Activated CD4-positive, alpha-beta T cell treated with anti-CD3 and anti-CD28 coated beads, Interleukin-2, amount 50 U/mL, for 48 hours (primary cell): ENCODE measurements around the gene SEC14L5.
"Not testable (repeated sequence)": the region's sequence is repeated elsewhere in the genome, so short reads cannot be mapped to it uniquely, and the experiment has no call there.

Source experiments
- DNase-seq, 2 experiments: peaks; one replicate each; pipeline ENCODE4 v3.0.0-alpha.2; 2020

The SEC14L5 gene

GRCh38 chr16:4933433-4933832 lies 24.7 kb upstream of the SEC14L5 start:
- no peak for DNase-seq

GRCh38 chr16:4933871-4934395 lies 24.2 kb upstream of the SEC14L5 start:
- no peak for DNase-seq

- DNase-seq = no peak
Measured at GRCh38 chr16:4934591-4934990, 23.5 kb upstream of the SEC14L5 start.

- DNase-seq = no peak
Measured at GRCh38 chr16:4935241-4935855, 22.8 kb upstream of the SEC14L5 start.

GRCh38 chr16:4936181-4936990 lies 21.7 kb upstream of the SEC14L5 start:
- DNase-seq = no peak

GRCh38 chr16:4936991-4937781 lies 20.9 kb upstream of the SEC14L5 start, which contains the start of gene PPL:
PPL (minus strand) TSS chr16:4937148; CDS start chr16:4937045, 103 bp downstream.
- DNase-seq = peak; percentile 17 to 27

- no peak for DNase-seq
Measured at GRCh38 chr16:4937782-4938682, 20.1 kb upstream of the SEC14L5 start.

GRCh38 chr16:4938683-4939030 lies 19.5 kb upstream of the SEC14L5 start:
- DNase-seq = no peak

- DNase-seq = no peak
Measured at GRCh38 chr16:4940719-4941118, 17.4 kb upstream of the SEC14L5 start.

- no peak for DNase-seq
Measured at GRCh38 chr16:4942481-4942880, 15.6 kb upstream of the SEC14L5 start.

GRCh38 chr16:4944333-4945281 lies 13.5 kb upstream of the SEC14L5 start:
- DNase-seq = no peak

GRCh38 chr16:4945560-4946502 lies 12.3 kb upstream of the SEC14L5 start:
- no peak for DNase-seq

- DNase-seq = no peak
Measured at GRCh38 chr16:4946917-4947316, 11.2 kb upstream of the SEC14L5 start.

- no peak for DNase-seq
Measured at GRCh38 chr16:4947722-4948503, 10.2 kb upstream of the SEC14L5 start.

GRCh38 chr16:4948903-4949766 lies 9.0 kb upstream of the SEC14L5 start:
- no peak for DNase-seq

GRCh38 chr16:4949986-4950385 lies 8.1 kb upstream of the SEC14L5 start:
- DNase-seq = no peak

GRCh38 chr16:4951583-4951982 lies 6.5 kb upstream of the SEC14L5 start:
- not testable (repeated sequence) for DNase-seq

GRCh38 chr16:4954714-4955113 lies 3.4 kb upstream of the SEC14L5 start:
- DNase-seq = no peak
